Activated CD8-positive, alpha-beta memory T cell treated with anti-CD3 and anti-CD28 coated beads for 1 hour (primary cell): ENCODE data around the gene THSD8.

Experiments
- DNase-seq, 2 donors: peaks; one replicate each; pipeline ENCODE4 v3.0.0-alpha.2; 2020; ENCODE audit warnings: low read depth in 1 of 2; ENCODE audit errors: extremely low read depth in 1 of 2

Gene THSD8

GRCh38 chr19:12847159-12848139 lies 45.6 kb downstream of the THSD8 start:
- DNase-seq, result peak; percentile 53 to 77
